GM11168 (cell line): Measurements from ENCODE around the gene ABCC11.

Experiments
- in situ Hi-C: fragments of 300-500 bp; cut with MboI; formaldehyde crosslinking; loops from one replicate; pipeline ENCODE4 v1.12.0; 2022; ENCODE audit warnings: low sequenced_read_pairs; ENCODE audit not compliant: unreplicated experiment

Gene ABCC11

GRCh38 chr16:48138543-48138942 lies 108.8 kb downstream of the ABCC11 start:
- in situ Hi-C loops = no loop called here

GRCh38 chr16:48137822-48138221 lies 109.5 kb downstream of the ABCC11 start:
- in situ Hi-C loops = no loop called here

- in situ Hi-C loops = no loop called here
These were observed 110.6 kb downstream of the ABCC11 start for GRCh38 chr16:48136547-48137360.

GRCh38 chr16:48133455-48134211 lies 113.7 kb downstream of the ABCC11 start:
- in situ Hi-C loops = no loop called here

GRCh38 chr16:48132696-48133095 lies 114.6 kb downstream of the ABCC11 start:
- in situ Hi-C loops = no loop called here

- in situ Hi-C loops = no loop called here
These were observed 116.0 kb downstream of the ABCC11 start for GRCh38 chr16:48131201-48131935.

- in situ Hi-C loops = no loop called here
These were observed 117.4 kb downstream of the ABCC11 start for GRCh38 chr16:48129926-48130325.

- in situ Hi-C loops = no loop called here
These were observed 118.6 kb downstream of the ABCC11 start for GRCh38 chr16:48128769-48129168.

- in situ Hi-C loops = no loop called here
These were observed 120.3 kb downstream of the ABCC11 start for GRCh38 chr16:48126801-48127644.

GRCh38 chr16:48125888-48126287 lies 121.5 kb downstream of the ABCC11 start:
- in situ Hi-C loops = no loop called here

GRCh38 chr16:48124266-48124665 lies 123.1 kb downstream of the ABCC11 start:
- in situ Hi-C loops = no loop called here

- in situ Hi-C loops = no loop called here
These were observed 124.1 kb downstream of the ABCC11 start for GRCh38 chr16:48123104-48123788.

GRCh38 chr16:48121276-48121675 lies 126.1 kb downstream of the ABCC11 start:
- in situ Hi-C loops = no loop called here

GRCh38 chr16:48118841-48119240 lies 128.5 kb downstream of the ABCC11 start:
- in situ Hi-C loops = no loop called here

- in situ Hi-C loops = no loop called here
These were observed 129.9 kb downstream of the ABCC11 start for GRCh38 chr16:48117217-48118105.
